Heart right ventricle (tissue), 16 donors: Measurements from ENCODE around the gene C19orf33. TPM values are rescaled to one million over a fixed set of nuclear protein-coding genes. Genes with fewer than 3 reads are reported as not detected.

ENCODE experiments used
- ATAC-seq, 8 donors: fragments of 200-7000 bp; cut with Tn5 transposase; one replicate each; pipeline ENCODE4 v1.9.1; 2020; ENCODE audit warnings: mild to moderate bottlenecking in 8 of 8, moderate library complexity in 8 of 8, moderate number of reproducible peaks in 1 of 8
- DNase-seq, 2 donors: peaks; one replicate each; pipeline ENCODE4 v3.0.0-alpha.2; 2020
- H3K27ac ChIP-seq, 10 donors: fragments of 200-600 bp; sonication (generic) in 2 of 10; one replicate each; pipeline versions ENCODE4 v1.5.0 to v1.8.0; 2020 to 2022; ENCODE audit warnings: mild to moderate bottlenecking in 3 of 10
- H3K27me3 ChIP-seq, 7 donors: fragments of 200-600 bp; one replicate each; pipeline ENCODE4 v1.8.0; 2021 to 2022; ENCODE audit warnings: mild to moderate bottlenecking in 2 of 7
- H3K36me3 ChIP-seq, 9 donors: fragments of 200-600 bp; sonication (generic) in 1 of 9; one replicate each; pipeline versions ENCODE4 v1.5.0 to v1.8.0; 2020 to 2022; ENCODE audit warnings: mild to moderate bottlenecking in 2 of 9
- H3K4me1 ChIP-seq, 9 donors: fragments of 200-600 bp; sonication (generic) in 1 of 9; one replicate each; pipeline versions ENCODE4 v1.5.0 to v1.8.0; 2020 to 2022; ENCODE audit warnings: mild to moderate bottlenecking in 4 of 9
- H3K4me3 ChIP-seq, 10 donors: fragments of 200-600 bp; sonication (generic) in 2 of 10; one replicate each; pipeline versions ENCODE4 v1.5.0 to v1.8.0; 2020 to 2022; ENCODE audit warnings: mild to moderate bottlenecking in 7 of 10, moderate library complexity in 2 of 10
- H3K9me3 ChIP-seq, 11 donors: fragments of 200-600 bp in 10 of 11; sonication (generic) in 2 of 11; one replicate each; pipeline versions ENCODE4 v1.5.0 to v1.8.0; 2013 to 2022; ENCODE audit warnings: mild to moderate bottlenecking in 2 of 11, control low read depth in 1 of 11, moderate library complexity in 1 of 11
- CTCF ChIP-seq, 9 donors: fragments of 200-600 bp; sonication (generic) in 2 of 9; IDR thresholded peaks; one replicate each; pipeline versions ENCODE4 v1.5.0 to v1.8.0; 2021 to 2022; ENCODE audit warnings: antibody characterized with exemption in 9 of 9, mild to moderate bottlenecking in 5 of 9, moderate library complexity in 1 of 9
- WGBS, 2 donors: extraction: QIAGEN DNeasy Blood & Tissue Kit; methylation state at CpG; one replicate each; pipeline ENCODE4 v1.1.7; 2013; ENCODE audit warnings: inconsistent platforms in 1 of 2; 5-methylcytosine and 5-hydroxymethylcytosine counted together
- intact Hi-C, 10 donors: fragments of 100-400 bp; cut with DNase I; formaldehyde crosslinking; loops; one replicate each; pipeline versions ENCODE4 v1.11.1 to v1.14.2; 2022
- polyA plus RNA-seq, 2 donors: library from polyadenylated mRNA; stranded (reverse); fragments of 200-250 nt; gene quantifications; one replicate each; pipeline ENCODE4 v1.2.3, GENCODE V29; 2013
- total RNA-seq, 10 donors: library from RNA; stranded (reverse); fragmentation: NEBNext Ultra II Directional in 3 of 10; extraction: Animal tissue kit (Norgen Biotek cat#: 25700) in 3 of 10; gene quantifications; one replicate each; pipeline versions ENCODE4 v1.2.1 to v1.2.4, GENCODE V29; 2021 to 2023
- donor health status: Arrhythmogenic right ventricular cardiomyopathy.
- donor health status: ischemic (EF 13 %, LVEDD 7.1; RV severe dilation, severe dysfunction).
- donor health status: healthy with polysubstance abuse.
- donor health status: DM: no; HTN: yes; CAD: no.
- donor health status: DM: no; HTN: no; CAD: no.
- donor health status: ischemic (EF 25% LVEDD 6.9; RV normal size, moderate dysfunction).
- donor health status: ischemic (EF 25% LVEDD 5.7; RV mildly dilated, moderate dysfunction).
- donor health status: healthy.
- donor health status: DM: yes; HTN: yes; CAD: no.
- donor health status: Ischemic cardiomyopathy.
- donor health status: ischemic (EF 35%, LVEDD 5.7; RV mildly dilated, moderate dysfunction).
- donor health status: nonischemic (EF 11% LVEDD 7.7; RV severe dilation, severe dysfunction).
- donor health status: DM: yes; HTN: yes; CAD: no.
- donor health status: PGD.
- donor health status: ischemic (EF 29% LVEDD 5.4; RV normal size, mild dysfunction).
- donor health status: nonischemic (EF 23%, LVEDD 6.1; RV moderate dilation, normal function).

C19orf33 gene
- total and polyA plus RNA-seq, 12 donors: 2.2 to 133 (median 4.2) TPM; not detected in 2

GRCh38 chr19:38307597-38307996 lies 3.5 kb downstream of the C19orf33 start:
- H3K4me1 ChIP-seq: peaks cover 0 to 15% (median 0%) of the 10 kb centered on the region in 9 donors
- H3K9me3 ChIP-seq: no peaks in the 10 kb centered on the region
- DNase-seq (no peak), ATAC-seq (no peak)
- H3K36me3 ChIP-seq: peaks cover 0 to 55% (median 17%) of the 10 kb centered on the region in 9 donors
- H3K27me3 ChIP-seq: no peaks in the 10 kb centered on the region
- intact Hi-C loops: no loop called here
- H3K27ac ChIP-seq: no peak overlapping the region
- no peak overlapping the region for H3K4me3 ChIP-seq
- TF ChIP-seq CTCF (IDR thresholded peaks at IDR 0.05): no peak
- WGBS, 2 donors: 82 to 89% methylated on average over 8 of the region's 8 CpGs

- peaks cover 0 to 14% (median 0%) of the 10 kb centered on the region in 9 donors for H3K4me1 ChIP-seq
- peaks cover 0 to 55% (median 17%) of the 10 kb centered on the region in 9 donors for H3K36me3 ChIP-seq
- intact Hi-C loops: no loop called here
- H3K27ac ChIP-seq: no peak overlapping the region
- ATAC-seq (no peak), DNase-seq (no peak)
- TF ChIP-seq CTCF (IDR thresholded peaks at IDR 0.05): no peak
- H3K4me3 ChIP-seq: no peak overlapping the region
- H3K9me3 ChIP-seq: no peaks in the 10 kb centered on the region
- 93% methylated on average over 12 of the region's 12 CpGs for WGBS, 2 donors
- no peaks in the 10 kb centered on the region for H3K27me3 ChIP-seq
Observed at GRCh38 chr19:38308006-38308766, 4.1 kb downstream of the C19orf33 start.

DNA sequence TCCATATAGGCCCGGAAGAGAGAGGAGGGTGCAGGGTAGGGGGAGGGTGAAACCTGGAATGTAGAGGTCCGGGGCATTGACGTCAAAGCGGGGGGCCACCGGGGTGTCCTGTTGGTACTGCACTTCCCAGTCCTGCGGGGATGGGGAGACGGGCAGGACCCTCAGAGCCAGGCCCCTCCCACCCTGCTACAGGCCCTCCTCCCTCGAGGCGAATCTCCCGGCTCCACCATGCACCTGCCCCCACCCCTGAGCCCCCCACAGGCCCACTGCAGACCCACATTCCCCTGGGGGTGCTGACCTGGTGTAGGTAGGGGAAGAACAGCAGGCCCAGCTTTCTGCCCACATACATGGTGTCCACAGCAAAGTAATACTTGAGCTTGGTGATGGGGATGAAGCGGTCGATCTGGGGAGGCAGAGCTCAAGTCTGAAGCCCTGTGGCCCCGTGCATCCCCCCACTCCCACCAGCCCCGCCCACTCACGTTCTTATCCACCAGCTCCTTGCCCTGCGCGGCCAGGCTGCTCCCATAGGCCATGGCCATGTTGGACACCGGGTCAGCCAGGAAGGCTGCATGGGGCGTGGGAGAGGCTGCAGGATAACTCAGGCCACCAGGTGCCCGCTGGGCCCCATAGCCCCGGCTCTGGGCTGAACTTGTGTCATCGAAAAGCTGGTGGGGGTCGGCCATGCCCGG lies 5.0 kb downstream of the C19orf33 start:
- WGBS, 2 donors: 92% methylated on average over 22 to 24 of the region's 24 CpGs
- Histone ChIP-seq H3K27ac (no peak overlapping the region), H3K27me3 (no peaks in the 10 kb centered on the region), H3K4me1 (peaks cover 0 to 16% (median 0%) of the 10 kb centered on the region in 9 donors), H3K9me3 (no peaks in the 10 kb centered on the region), H3K36me3 (peaks cover 0 to 52% (median 17%) of the 10 kb centered on the region in 9 donors), H3K4me3 (no peak overlapping the region)
- intact Hi-C loops: no loop called here
- ATAC-seq: no peak
- no peak for DNase-seq
- TF ChIP-seq CTCF (IDR thresholded peaks at IDR 0.05): no peak

GRCh38 chr19:38309615-38310278 lies 5.7 kb downstream of the C19orf33 start:
- H3K36me3 ChIP-seq: peaks cover 0 to 48% (median 17%) of the 10 kb centered on the region in 9 donors
- no peaks in the 10 kb centered on the region for H3K9me3 ChIP-seq
- intact Hi-C loops: no loop called here
- peaks cover 0 to 18% (median under 1%) of the 10 kb centered on the region in 9 donors for H3K4me1 ChIP-seq
- 96 to 100% methylated on average over 3 of the region's 3 CpGs for WGBS, 2 donors
- no peak overlapping the region for H3K27ac ChIP-seq
- no peak overlapping the region for H3K4me3 ChIP-seq
- H3K27me3 ChIP-seq: no peaks in the 10 kb centered on the region
- TF ChIP-seq CTCF (IDR thresholded peaks at IDR 0.05): no peak
- ATAC-seq (no peak), DNase-seq (no peak)
